ENCODE data around the gene CA10.

- no peak for TF ChIP-seq CTCF (IDR thresholded peaks at IDR 0.05)
- TF ChIP-seq POLR2A (IDR thresholded peaks at IDR 0.05), result no peak
Observed at GRCh38 chr17:51676691-51677487, 481.6 kb downstream of the CA10 start.
